GM18951 (cell line): Measurements from ENCODE around the gene SHISAL1.

Experiments used
- POLR2A ChIP-seq: IDR thresholded peaks from 4 replicates; pipeline ENCODE4 v1.6.1; 2011; ENCODE audit warnings: mild to moderate bottlenecking; ENCODE audit not compliant: insufficient read length, insufficient read depth; ENCODE audit errors: extremely low read depth
- in situ Hi-C: fragments of 300-500 bp; cut with MboI; formaldehyde crosslinking; loops from one replicate; pipeline ENCODE4 v1.12.0; 2022; ENCODE audit warnings: low sequenced_read_pairs, mixed read lengths, inconsistent platforms; ENCODE audit not compliant: unreplicated experiment

The SHISAL1 gene

GRCh38 chr22:44256556-44257485, 55.9 kb downstream of the SHISAL1 start:
- TF ChIP-seq POLR2A = no peak
- in situ Hi-C loops = no loop called here

DNA sequence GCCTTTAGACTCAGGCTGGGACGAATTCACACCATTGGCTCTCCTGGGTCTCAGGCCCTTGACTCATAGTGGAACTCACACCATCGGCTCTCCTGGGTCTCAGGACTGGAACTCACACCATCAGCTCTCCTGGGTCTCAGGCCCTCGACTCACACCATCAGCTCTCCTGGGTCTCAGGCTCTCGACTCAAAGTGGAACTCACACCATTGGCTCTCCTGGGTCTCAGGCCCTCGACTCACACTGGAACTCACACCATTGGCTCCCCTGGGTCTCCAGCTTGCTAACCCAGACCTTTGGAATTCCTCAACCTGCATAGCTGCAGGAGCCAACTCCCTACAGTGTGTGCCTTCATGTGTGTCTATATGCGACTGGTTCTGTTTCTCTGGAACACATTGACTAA, 56.7 kb downstream of the SHISAL1 start:
- in situ Hi-C loops = no loop called here
- no peak for TF ChIP-seq POLR2A

DNA sequence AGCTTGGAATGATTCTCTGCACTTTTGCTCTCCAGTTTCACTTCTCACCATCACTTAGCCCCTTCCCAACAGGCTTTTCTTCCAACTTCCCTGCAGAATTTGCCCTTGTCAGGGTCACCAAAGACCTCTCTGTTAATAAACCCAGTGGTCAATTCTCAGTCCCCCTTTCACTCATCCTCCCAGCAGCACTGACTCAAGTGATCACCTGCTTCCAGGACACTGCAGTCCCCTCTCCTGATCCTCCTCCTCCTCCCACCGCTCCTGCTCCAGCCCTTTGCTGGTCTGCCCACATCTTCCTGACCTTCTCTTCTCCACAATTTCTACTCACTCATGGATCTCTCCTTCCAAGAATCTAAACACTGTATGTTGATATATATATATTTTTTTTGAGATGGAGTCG, 57.9 kb downstream of the SHISAL1 start:
- no peak for TF ChIP-seq POLR2A
- in situ Hi-C loops = no loop called here

DNA sequence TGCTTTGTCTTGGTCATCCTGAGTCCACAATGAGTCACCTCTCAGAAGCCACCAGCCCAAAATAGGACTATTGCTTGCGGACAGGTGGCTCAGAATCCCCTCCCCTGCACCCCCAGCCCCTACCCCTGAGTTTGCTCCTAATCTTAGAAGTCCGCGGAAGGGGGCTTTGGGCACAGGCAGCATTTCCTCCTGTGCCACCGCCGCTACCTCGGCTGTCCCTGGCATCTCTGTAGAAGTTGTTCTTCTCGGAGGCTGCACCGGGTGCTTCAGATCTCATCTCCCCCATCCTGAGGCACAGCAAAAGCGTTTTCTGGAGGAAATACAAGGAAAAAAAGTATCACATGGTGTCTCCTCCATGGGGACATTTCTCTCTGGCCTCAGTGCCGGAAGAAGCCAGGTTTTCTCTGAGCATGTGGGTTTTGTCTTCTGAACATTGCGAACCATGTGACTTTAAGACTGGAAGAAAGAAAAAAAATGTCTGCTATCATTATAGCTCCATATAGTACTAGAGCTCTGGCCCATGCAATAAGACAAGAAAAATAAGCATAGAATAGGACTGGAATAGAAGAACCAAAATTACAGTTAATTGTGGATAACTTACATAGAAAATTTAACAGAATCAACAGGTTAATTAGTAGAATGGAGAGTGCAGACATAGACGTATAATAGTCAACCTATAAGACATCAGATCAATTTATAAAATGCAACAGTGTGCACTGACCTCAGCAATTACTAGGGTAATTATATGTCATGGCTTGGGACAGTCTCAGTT, 63.2 kb downstream of the SHISAL1 start:
- TF ChIP-seq POLR2A = no peak
- in situ Hi-C loops = no loop called here

GRCh38 chr22:44248926-44249325, 63.8 kb downstream of the SHISAL1 start:
- in situ Hi-C loops = no loop called here

GRCh38 chr22:44247923-44248892, 64.5 kb downstream of the SHISAL1 start:
- TF ChIP-seq POLR2A = no peak
- in situ Hi-C loops = no loop called here

More at GRCh38 chr22:44248926-44249325, 63.8 kb downstream of the SHISAL1 start:
- TF ChIP-seq POLR2A = no peak

GRCh38 chr22:44247346-44247745, 65.4 kb downstream of the SHISAL1 start:
- no peak for TF ChIP-seq POLR2A
- in situ Hi-C loops = no loop called here

DNA sequence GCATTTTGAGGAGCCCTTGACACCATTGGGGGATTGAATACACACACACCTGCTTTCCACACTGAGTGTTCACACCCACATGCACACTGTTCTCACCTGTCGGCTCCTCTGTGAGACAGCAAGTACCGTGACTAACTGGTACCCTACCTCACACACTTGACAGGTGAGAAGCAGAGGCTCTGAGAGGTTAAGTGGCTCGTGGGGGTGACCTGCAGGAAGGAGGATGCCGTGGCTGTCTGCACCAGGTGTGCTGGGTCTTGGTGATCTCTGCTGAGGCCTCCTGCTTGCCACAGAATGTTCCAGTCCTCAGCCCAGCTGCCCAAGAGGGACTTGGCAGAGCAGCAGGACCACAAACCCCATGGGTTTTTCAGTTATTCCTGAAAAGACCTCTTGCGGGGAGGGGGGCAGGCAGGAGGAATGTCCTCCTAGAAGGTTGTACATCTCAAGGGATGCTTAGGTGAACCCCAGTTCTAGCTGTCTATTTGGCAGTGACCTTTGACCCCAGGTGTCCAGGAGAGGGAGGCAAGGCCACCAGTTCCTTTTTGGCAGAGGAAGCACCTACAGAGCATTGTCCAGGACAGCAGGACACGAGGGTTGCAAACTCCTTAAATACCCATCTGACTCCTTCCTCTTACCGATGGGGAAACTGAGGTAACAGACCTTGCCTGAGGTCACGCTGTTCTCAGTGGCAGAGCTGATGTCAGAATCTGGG, 66.0 kb downstream of the SHISAL1 start:
- in situ Hi-C loops = no loop called here
- TF ChIP-seq POLR2A = no peak

DNA sequence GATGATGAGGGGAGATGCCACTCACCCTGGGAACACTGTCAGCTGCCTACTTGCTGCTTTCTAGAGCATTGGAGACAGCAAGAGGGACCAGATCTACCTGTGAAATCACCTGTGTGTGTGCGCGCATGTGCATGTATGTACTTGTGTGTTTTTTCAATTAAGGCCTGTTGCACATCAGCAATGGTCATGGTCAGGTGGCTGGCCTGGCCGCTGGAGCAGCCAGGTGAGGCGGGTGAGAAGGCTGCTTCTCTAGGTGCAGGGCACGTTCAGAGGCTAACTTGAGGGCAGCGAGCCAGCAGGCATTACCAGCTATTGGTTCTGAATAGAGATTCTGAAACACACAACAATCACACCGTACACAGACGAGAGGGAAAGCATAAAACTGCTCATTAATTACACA, 66.9 kb downstream of the SHISAL1 start:
- in situ Hi-C loops = no loop called here
- no peak for TF ChIP-seq POLR2A

GRCh38 chr22:44245438-44245837, 67.3 kb downstream of the SHISAL1 start:
- no peak for TF ChIP-seq POLR2A
- in situ Hi-C loops = no loop called here

GRCh38 chr22:44244265-44244822, 68.4 kb downstream of the SHISAL1 start:
- no peak for TF ChIP-seq POLR2A
- in situ Hi-C loops = no loop called here

- TF ChIP-seq POLR2A = no peak
- in situ Hi-C loops = no loop called here
These were observed 69.0 kb downstream of the SHISAL1 start for GRCh38 chr22:44243761-44244160.
